ENCODE results near the gene SELENOV.

DNA sequence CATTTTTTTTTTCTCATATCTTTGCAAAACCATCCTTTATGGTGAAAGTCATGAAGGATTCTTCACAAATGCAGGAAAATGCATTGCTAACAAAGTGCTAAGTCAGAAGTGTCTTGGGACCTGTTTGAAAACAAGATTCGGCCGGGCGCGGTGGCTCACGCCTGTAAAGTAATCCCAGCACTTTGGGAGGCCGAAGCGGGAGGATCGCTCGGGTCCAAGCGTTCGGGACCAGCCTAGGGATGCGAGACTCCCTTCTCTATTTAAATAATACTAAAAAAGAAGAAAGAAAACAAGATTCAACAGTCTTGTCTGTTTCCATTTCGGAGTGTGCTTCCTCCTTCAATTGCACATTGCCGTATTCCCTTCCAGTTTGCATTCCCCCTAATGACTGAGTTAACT, 16.9 kb downstream of the SELENOV start:
- TF ChIP-seq CTCF (IDR thresholded peaks at IDR 0.05; ENCODE audit: insufficient read depth, low read depth, low read length) (no peak), EZH2 (IDR thresholded peaks at IDR 0.05; ENCODE audit: insufficient read depth, low read length) (no peak)

All from astrocyte (in vitro differentiated cells and primary cell).